NCI-H128 (cell line): ENCODE results near the gene GGTA1.
"Not testable (repeated sequence)": the region's sequence is repeated elsewhere in the genome, so short reads cannot be mapped to it uniquely, and the experiment has no call there.

ENCODE experiments used
- DNase-seq: peaks from one replicate; lab custom pipeline; 2025; ENCODE audit not compliant: unreplicated experiment; lab: John Stamatoyannopoulos, UW

GGTA1 gene

GRCh38 chr9:121459513-121459912 is 40.1 kb downstream of the GGTA1 start:
- DNase-seq: no peak

GRCh38 chr9:121458449-121458848 is 41.2 kb downstream of the GGTA1 start:
- not testable (repeated sequence) for DNase-seq

DNA sequence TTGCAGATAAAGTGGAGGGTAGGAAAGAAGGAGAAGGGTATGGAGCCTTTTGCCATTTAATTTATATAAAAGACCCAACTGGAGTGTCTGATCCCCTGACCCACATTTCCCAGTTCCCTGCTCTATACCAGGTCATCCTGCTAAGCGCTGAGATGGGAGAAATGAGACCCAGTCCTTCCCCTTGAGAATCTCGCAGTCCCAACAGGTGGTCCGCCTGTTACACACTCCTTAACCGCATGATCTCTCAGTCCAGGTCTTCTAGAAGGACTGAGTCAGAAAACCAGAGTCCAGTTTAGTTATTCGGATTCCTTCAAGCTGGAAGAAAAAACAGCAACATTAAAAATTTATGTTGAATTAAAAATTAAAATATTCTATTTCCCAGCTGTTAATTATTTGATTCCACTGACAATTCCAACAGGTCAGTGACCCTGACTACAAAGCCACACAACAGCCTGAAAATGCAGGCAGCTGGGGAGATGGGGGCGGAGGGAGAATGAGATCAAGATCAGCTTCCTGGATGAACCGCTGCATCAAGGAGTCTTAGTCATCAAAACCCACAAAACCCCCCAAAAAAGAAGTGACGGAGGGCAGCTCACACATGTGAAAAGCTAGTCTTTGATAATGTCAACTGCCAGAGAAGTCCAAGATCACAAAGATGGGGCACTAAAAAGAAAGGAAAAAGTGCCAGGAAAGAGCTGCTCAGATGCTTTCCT is 44.0 kb downstream of the GGTA1 start:
- no peak for DNase-seq

DNA sequence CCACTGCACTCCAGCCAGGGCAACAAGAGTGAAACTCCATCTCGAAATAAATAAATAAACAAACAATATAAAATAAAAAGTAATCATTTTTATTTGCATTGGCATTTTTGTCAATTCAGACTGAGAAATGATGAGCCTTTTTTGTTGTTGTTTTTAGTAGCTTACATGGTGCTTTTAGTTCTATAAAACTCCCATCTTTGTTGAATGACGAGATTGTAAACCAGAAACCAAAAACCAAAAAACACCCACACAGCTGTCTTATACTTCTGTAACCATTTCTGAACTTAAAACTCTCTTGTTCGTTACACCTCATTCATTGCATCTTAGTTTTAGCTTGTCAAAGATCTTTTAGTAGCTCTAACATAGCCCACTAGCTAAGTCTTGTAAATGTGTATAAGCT is 44.7 kb downstream of the GGTA1 start:
- no peak for DNase-seq

- no peak for DNase-seq
Observed at GRCh38 chr9:121453232-121453892, 46.3 kb downstream of the GGTA1 start.

DNA sequence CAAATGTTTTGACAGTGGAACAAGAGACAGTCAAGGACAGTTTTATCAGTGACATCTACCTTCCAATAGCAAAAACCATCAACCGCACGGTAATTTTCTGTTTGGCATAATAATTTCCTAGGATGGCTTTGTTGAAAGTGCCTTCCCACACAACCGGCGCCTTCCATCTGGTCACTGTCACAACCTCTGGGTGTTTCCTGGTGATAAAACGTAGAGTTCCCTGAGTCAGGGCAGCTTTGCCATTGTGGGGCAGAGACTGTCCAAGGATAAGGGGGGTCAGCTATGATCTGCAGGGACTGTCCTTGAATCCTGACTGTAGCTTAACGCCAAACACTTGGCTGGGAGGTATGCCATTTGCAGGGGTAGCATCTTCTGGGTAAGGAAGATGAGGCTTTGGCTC is 47.6 kb downstream of the GGTA1 start:
- no peak for DNase-seq

- DNase-seq: no peak
Observed at GRCh38 chr9:121451586-121451985, 48.1 kb downstream of the GGTA1 start.

- no peak for DNase-seq
Observed at GRCh38 chr9:121450241-121450640, 49.4 kb downstream of the GGTA1 start.

- DNase-seq: no peak
Observed at GRCh38 chr9:121449786-121450185, 49.9 kb downstream of the GGTA1 start.

- DNase-seq: no peak
Observed at GRCh38 chr9:121447321-121447834, 52.3 kb downstream of the GGTA1 start.

DNA sequence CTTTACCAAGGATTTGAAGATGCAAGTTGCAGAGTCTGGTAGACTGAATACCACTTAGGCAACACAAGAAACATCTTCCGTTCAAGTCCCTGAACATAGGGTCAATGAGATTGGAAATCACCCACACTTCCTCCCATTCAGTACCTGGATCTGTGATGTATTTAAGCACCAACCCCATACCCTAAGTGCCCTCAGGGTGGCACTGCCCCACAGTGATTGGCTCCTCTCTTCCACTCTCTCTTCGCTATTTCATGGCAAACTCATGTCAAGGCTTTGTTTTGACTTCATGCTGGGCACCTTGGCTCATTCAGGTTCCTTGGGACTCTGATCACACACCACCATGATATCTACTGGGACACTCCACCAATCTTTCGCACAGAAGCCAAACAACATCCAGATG is 53.7 kb downstream of the GGTA1 start:
- no peak for DNase-seq

DNA sequence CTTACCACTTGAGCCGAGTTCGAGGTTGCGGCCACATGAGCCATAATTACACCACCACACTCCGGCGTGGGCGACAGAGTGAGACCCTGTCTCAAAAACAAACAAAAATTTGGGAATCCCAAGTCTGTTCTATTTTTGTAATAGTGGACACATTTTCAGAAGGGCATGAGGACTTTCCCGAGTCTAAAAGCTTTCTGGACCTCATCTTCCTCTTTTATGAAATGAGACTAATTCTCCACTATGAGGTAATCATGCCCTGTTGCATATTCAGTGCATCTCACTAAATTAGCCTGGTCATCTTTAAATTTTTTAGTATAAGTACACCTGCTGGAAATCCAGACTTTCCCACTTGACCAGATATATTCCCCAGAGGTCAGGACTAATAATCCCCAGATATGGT is 55.7 kb downstream of the GGTA1 start:
- no peak for DNase-seq

GRCh38 chr9:121441165-121441564 is 58.5 kb downstream of the GGTA1 start:
- DNase-seq: no peak

GRCh38 chr9:121439711-121440664 is 59.7 kb downstream of the GGTA1 start:
- DNase-seq: no peak

GRCh38 chr9:121439016-121439415 is 60.6 kb downstream of the GGTA1 start:
- no peak for DNase-seq

DNA sequence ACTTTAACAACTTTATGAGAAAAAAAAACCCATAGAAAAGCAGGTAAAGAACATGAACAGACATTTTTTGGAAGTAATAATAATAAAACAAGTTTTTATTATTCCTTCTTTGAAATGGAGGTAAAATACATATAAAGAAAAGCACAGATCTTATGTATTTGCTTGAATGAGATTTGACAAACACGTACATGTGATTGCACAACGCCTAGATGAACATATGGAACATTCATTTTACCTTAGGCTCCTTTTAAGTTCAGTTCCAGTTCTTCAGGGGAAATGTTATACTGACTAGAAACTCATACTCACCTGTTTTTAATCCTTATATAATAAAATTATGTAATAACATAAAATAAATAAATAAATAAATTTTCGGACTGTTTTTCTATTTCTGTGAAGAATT is 61.8 kb downstream of the GGTA1 start:
- no peak for DNase-seq

DNA sequence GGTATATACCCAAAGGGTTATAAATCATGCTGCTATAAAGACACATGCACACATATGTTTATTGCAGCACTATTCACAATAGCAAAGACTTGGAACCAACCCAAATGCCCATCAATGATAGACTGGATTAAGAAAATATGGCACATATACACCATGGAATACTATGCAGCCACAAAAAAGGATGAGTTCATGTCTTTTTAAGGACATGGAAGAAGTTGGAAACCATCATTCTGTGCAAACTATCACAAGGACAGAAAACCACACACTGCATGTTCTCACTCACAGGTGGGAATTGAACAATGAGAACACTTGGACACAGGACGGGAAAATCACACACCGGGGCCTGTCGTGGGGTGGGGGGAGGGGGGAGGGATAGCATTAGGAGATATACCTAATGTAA is 62.6 kb downstream of the GGTA1 start:
- DNase-seq: not testable (repeated sequence)

DNA sequence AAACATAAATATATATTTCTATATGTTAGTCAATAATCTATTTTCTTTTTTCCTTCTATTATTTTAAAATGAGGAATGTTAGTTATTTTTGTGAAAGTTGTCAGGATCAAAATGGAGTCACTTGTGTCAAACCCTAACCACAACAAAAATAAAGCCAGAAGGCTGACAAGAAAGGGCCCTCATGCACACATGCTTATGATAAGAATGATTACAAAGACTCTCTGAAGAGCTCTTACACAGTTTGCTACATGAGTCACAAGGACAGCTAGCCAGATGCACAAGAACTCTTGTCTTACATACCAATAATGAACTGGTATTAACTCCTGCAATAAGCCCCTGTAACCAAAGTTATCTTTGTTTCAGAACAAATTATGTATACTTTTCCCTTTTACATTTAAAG is 64.7 kb downstream of the GGTA1 start:
- DNase-seq: no peak

DNA sequence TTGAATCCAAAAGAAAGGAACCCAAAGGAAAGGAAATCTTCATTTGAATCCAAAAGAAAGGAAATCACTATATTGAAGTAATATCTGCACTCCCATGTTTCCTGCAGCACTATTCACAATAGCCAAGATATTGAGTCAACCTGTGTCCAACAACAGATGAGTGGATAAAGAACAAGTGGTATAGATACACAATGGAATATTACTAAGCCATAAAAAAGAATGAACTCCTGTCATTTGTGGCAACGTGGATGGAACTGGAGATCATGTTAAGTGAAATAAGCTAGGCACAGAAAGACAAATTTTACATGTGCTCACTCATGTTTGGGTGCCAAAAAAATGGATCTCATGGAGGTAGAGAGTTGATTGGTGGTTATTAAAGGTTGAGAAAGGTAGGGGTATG is 71.7 kb downstream of the GGTA1 start:
- DNase-seq: no peak

DNA sequence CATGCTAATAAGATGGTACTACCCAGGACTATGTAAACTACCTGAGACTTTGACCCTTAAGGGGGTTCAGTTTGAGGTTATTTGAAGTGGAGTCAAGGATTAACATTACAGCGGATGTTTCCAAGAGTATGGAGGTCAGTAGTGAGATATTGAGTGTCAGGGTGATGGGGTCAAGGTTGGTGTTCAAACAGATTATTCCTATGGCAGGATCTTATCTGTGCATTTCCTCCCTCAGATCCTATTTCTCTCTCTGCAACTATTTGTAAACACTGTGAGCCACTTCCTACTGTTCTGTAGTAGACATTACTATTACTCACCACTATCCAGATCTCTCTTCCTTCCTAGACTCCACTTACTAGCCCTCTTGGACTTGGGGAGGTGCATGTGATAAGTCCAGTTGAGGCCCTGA is 75.6 kb downstream of the GGTA1 start:
- no peak for DNase-seq

- DNase-seq: no peak
Observed at GRCh38 chr9:121411993-121412392, 87.7 kb downstream of the GGTA1 start.
